Uterus (tissue), 4 donors: ENCODE data around the gene BANF2. TPM values are rescaled to one million over a fixed set of nuclear protein-coding genes. Genes with fewer than 3 reads are reported as not detected.

Source experiments
- DNase-seq, 2 donors: peaks; one replicate each; pipeline ENCODE4 v3.0.0-alpha.2; 2019 to 2020
- H3K27ac ChIP-seq, 2 donors: fragments of 200-600 bp; sonication (generic); 1 replicate in 1 of 2; 2 replicates in 1 of 2; pipeline ENCODE4 v1.5.1; 2016 to 2018
- H3K27me3 ChIP-seq, 2 donors: fragments of 200-600 bp; sonication (generic); one replicate each; pipeline ENCODE4 v1.5.1; 2018 to 2019; ENCODE audit warnings: control low read depth in 1 of 2
- H3K36me3 ChIP-seq, 2 donors: fragments of 200-600 bp; sonication (generic); one replicate each; pipeline ENCODE4 v1.5.1; 2019; ENCODE audit warnings: control low read depth in 1 of 2
- H3K4me1 ChIP-seq, 2 donors: fragments of 200-600 bp; sonication (generic); one replicate each; pipeline ENCODE4 v1.5.1; 2018 to 2019; ENCODE audit warnings: control low read depth in 1 of 2
- H3K4me3 ChIP-seq, 2 donors: fragments of 200-600 bp; sonication (generic); 1 replicate in 1 of 2; 2 replicates in 1 of 2; pipeline ENCODE4 v1.5.1; 2018 to 2019; ENCODE audit warnings: mild to moderate bottlenecking in 1 of 2
- H3K9me3 ChIP-seq, 2 donors: fragments of 200-600 bp; sonication (generic); one replicate each; pipeline ENCODE4 v1.5.1; 2019; ENCODE audit warnings: control low read depth in 1 of 2
- CTCF ChIP-seq, 4 experiments: fragments of 200-600 bp in 2 of 4; fragments of 450-650 bp in 2 of 4; sonication (generic) in 2 of 4; IDR thresholded peaks; one replicate each; pipeline ENCODE4 v1.5.1; 2016 to 2019; ENCODE audit warnings: antibody characterized with exemption in 4 of 4, mild to moderate bottlenecking in 2 of 4, moderate library complexity in 1 of 4
- POLR2A ChIP-seq, 2 donors: fragments of 450-650 bp; IDR thresholded peaks; one replicate each; pipeline ENCODE4 v1.6.1; 2016; ENCODE audit warnings: antibody characterized with exemption in 2 of 2, mild to moderate bottlenecking in 1 of 2, moderate library complexity in 1 of 2
- intact Hi-C: fragments of 100-400 bp; cut with DNase I; formaldehyde crosslinking; loops from one replicate; pipeline ENCODE4 v1.15.1; 2023; ENCODE audit warnings: low total_unique reads
- total RNA-seq, 4 donors: library from RNA; depleted of rRNA in 3 of 4; stranded (reverse); fragments of >200 nt in 3 of 4; gene quantifications; one replicate each; pipeline versions ENCODE4 v1.1.0 to v1.2.4, GENCODE V29; 2014 to 2023
- donor health status: DM: yes; HTN: yes; CAD: no.

BANF2 gene
- total RNA-seq, 4 donors from 2014 or later, result not detected

- DNase-seq, result peak; percentile 8 to 10
- no peak for TF ChIP-seq CTCF (IDR thresholded peaks at IDR 0.05)
- no peak for TF ChIP-seq POLR2A (IDR thresholded peaks at IDR 0.05)
- H3K9me3 ChIP-seq, result no peaks in the 10 kb centered on the region
- no peaks in the 10 kb centered on the region for H3K27me3 ChIP-seq
- intact Hi-C loops, result no loop called here
- H3K4me3 ChIP-seq, result no peak overlapping the region
- H3K27ac ChIP-seq, result peak overlapping the region; percentile 44 to 46
- peaks cover 0 to 9% of the 10 kb centered on the region in 2 donors for H3K4me1 ChIP-seq
- H3K36me3 ChIP-seq, result no peaks in the 10 kb centered on the region
Observed at GRCh38 chr20:17660667-17661066, 39.1 kb upstream of the BANF2 start.

- intact Hi-C loops, result no loop called here
- Histone ChIP-seq H3K27ac (peak overlapping the region; percentile 44 to 46), H3K27me3 (no peaks in the 10 kb centered on the region), H3K36me3 (no peaks in the 10 kb centered on the region), H3K4me1 (peaks cover 0 to 11% of the 10 kb centered on the region in 2 donors), H3K9me3 (no peaks in the 10 kb centered on the region), H3K4me3 (no peak overlapping the region)
- peak; percentile 11 to 16 for DNase-seq
- TF ChIP-seq POLR2A (IDR thresholded peaks at IDR 0.05) (no peak), CTCF (IDR thresholded peaks at IDR 0.05) (no peak)
Observed at GRCh38 chr20:17661121-17661744, 38.5 kb upstream of the BANF2 start.

- TF ChIP-seq CTCF (IDR thresholded peaks at IDR 0.05) (no peak), POLR2A (IDR thresholded peaks at IDR 0.05) (no peak)
- intact Hi-C loops, result no loop called here
- DNase-seq, result peak; percentile 50 to 52
- H3K4me1 ChIP-seq, result peaks cover 0 to 13% of the 10 kb centered on the region in 2 donors
- no peaks in the 10 kb centered on the region for H3K36me3 ChIP-seq
- H3K4me3 ChIP-seq, result no peak overlapping the region
- H3K27me3 ChIP-seq, result no peaks in the 10 kb centered on the region
- peak overlapping the region; percentile 44 to 50 for H3K27ac ChIP-seq
- no peaks in the 10 kb centered on the region for H3K9me3 ChIP-seq
Observed at GRCh38 chr20:17662333-17663039, 37.3 kb upstream of the BANF2 start.

GRCh38 chr20:17663040-17663399 lies 36.7 kb upstream of the BANF2 start:
- no peaks in the 10 kb centered on the region for H3K36me3 ChIP-seq
- H3K4me1 ChIP-seq, result peaks cover 0 to 13% of the 10 kb centered on the region in 2 donors
- intact Hi-C loops, result no loop called here
- no peaks in the 10 kb centered on the region for H3K9me3 ChIP-seq
- TF ChIP-seq POLR2A (IDR thresholded peaks at IDR 0.05), result no peak
- H3K4me3 ChIP-seq, result no peak overlapping the region
- no peaks in the 10 kb centered on the region for H3K27me3 ChIP-seq
- H3K27ac ChIP-seq, result peak overlapping the region; percentile 9 to 50
- DNase-seq, result peak; percentile 11 to 13

- H3K27ac ChIP-seq, result peak overlapping the region; percentile 34 to 50
- TF ChIP-seq CTCF (IDR thresholded peaks at IDR 0.05), result no peak
- no peak for TF ChIP-seq POLR2A (IDR thresholded peaks at IDR 0.05)
- H3K4me1 ChIP-seq, result peaks cover 0 to 13% of the 10 kb centered on the region in 2 donors
- DNase-seq, result peak in 1 of 2 donors; percentile 11
- H3K27me3 ChIP-seq, result no peaks in the 10 kb centered on the region
- no peaks in the 10 kb centered on the region for H3K9me3 ChIP-seq
- no peak overlapping the region for H3K4me3 ChIP-seq
- intact Hi-C loops, result no loop called here
- H3K36me3 ChIP-seq, result no peaks in the 10 kb centered on the region
Observed at GRCh38 chr20:17663486-17663885, 36.3 kb upstream of the BANF2 start.
